HepG2 (cell line): Measurements from ENCODE around the gene ZNF467.

Experiments used
- HDAC2 ChIP-seq: sonication (generic); formaldehyde crosslinking; IDR thresholded peaks from 2 replicates; pipeline ENCODE4 v1.4.0; 2020; ENCODE audit warnings: missing genetic modification reagents
- POLR2AphosphoS2 ChIP-seq: IDR thresholded peaks from 2 replicates; pipeline ENCODE4 v1.6.1; 2011; ENCODE audit warnings: low read depth, low read length, improper control_type of control experiment
- TCF7 ChIP-seq: sonication (generic); IDR thresholded peaks from 2 replicates; pipeline ENCODE4 v1.6.1; 2016; ENCODE audit warnings: antibody characterized with exemption, low read depth
- TF ChIP-seq, protein P1 (sequence below): sonication (generic); formaldehyde crosslinking; IDR thresholded peaks from 2 replicates; pipeline ENCODE4 v1.4.0; 2020; ENCODE audit warnings: mild to moderate bottlenecking, missing genetic modification reagents

DNA sequence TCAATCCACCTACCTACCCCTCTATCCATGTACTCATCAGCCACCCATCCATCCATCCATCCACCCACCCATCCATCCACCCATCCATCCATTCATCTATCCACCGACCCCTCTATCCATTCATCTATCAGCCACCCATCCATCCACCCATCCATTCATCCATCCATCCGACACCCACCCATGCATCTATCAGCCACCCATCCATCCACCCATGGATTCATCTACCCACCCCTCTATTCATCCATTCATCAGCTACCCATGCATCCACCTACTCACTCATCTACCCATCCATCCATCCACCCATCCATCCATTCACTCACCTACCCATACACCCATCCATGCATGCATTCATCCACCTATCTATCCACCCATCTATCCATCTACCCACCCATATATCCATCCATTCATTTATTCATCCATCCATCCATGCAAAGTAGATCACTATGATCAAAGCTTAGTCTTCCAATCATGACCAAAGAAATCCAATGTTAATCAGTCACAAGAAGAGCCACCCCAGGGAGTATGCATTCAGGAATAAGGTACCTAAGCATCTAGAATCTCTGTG is 27.7 kb upstream of the ZNF467 start:
- TF ChIP-seq, protein P1, sequence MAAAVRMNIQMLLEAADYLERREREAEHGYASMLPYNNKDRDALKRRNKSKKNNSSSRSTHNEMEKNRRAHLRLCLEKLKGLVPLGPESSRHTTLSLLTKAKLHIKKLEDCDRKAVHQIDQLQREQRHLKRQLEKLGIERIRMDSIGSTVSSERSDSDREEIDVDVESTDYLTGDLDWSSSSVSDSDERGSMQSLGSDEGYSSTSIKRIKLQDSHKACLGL (CRISPR knock-in tag): no peak
- TF ChIP-seq POLR2AphosphoS2: no peak
- no peak for TF ChIP-seq HDAC2 (CRISPR knock-in tag)
- no peak for TF ChIP-seq TCF7
